GM21528 (cell line): ENCODE results near the gene BRINP2.

ENCODE experiments used
- ATAC-seq: cut with Tn5 transposase; IDR thresholded peaks from one replicate; pipeline ENCODE4 v1.9.1; 2021; ENCODE audit warnings: mild to moderate bottlenecking, moderate library complexity; ENCODE audit not compliant: unreplicated experiment, low FRiP score

BRINP2 gene

GRCh38 chr1:177256153-177257075, 85.7 kb downstream of the BRINP2 start:
- ATAC-seq = no peak

- ATAC-seq = no peak
Measured at GRCh38 chr1:177257128-177257527, 86.4 kb downstream of the BRINP2 start.

GRCh38 chr1:177257576-177257975, 86.8 kb downstream of the BRINP2 start:
- ATAC-seq = no peak

GRCh38 chr1:177270863-177271262, 100.1 kb downstream of the BRINP2 start:
- no peak for ATAC-seq

GRCh38 chr1:177273141-177273540, 102.4 kb downstream of the BRINP2 start:
- ATAC-seq = no peak

GRCh38 chr1:177274687-177275211, 104.0 kb downstream of the BRINP2 start:
- no peak for ATAC-seq

- ATAC-seq = no peak
Measured at GRCh38 chr1:177275736-177276135, 105.0 kb downstream of the BRINP2 start.

GRCh38 chr1:177278626-177279390, 108.0 kb downstream of the BRINP2 start:
- ATAC-seq = no peak

- ATAC-seq = no peak
Measured at GRCh38 chr1:177281901-177282300, 111.1 kb downstream of the BRINP2 start.

GRCh38 chr1:177282976-177283375, 112.2 kb downstream of the BRINP2 start:
- no peak for ATAC-seq

GRCh38 chr1:177283380-177283779, 112.6 kb downstream of the BRINP2 start:
- ATAC-seq = no peak

- ATAC-seq = no peak
Measured at GRCh38 chr1:177286396-177286795, 115.6 kb downstream of the BRINP2 start.

- ATAC-seq = no peak
Measured at GRCh38 chr1:177287270-177287669, 116.5 kb downstream of the BRINP2 start.

- no peak for ATAC-seq
Measured at GRCh38 chr1:177287994-177288393, 117.2 kb downstream of the BRINP2 start.

- ATAC-seq = no peak
Measured at GRCh38 chr1:177289532-177289931, 118.8 kb downstream of the BRINP2 start.

- no peak for ATAC-seq
Measured at GRCh38 chr1:177300431-177300830, 129.7 kb downstream of the BRINP2 start.

- ATAC-seq = no peak
Measured at GRCh38 chr1:177301425-177302124, 130.8 kb downstream of the BRINP2 start.

GRCh38 chr1:177302357-177303044, 131.7 kb downstream of the BRINP2 start:
- no peak for ATAC-seq

GRCh38 chr1:177305040-177306018, 134.6 kb downstream of the BRINP2 start:
- no peak for ATAC-seq
